MG63 (cell line): ENCODE results near the gene OR10G6. TPM values are rescaled to one million over a fixed set of nuclear protein-coding genes. Genes with fewer than 3 reads are reported as not detected.

Experiments used
- total RNA-seq: library from RNA; depleted of rRNA; stranded (reverse); fragments of >200 nt; shearing (Covaris generic); gene quantifications from 2 replicates; pipeline ENCODE4 v1.2.3, GENCODE V29; 2014; ENCODE audit warnings: low replicate concordance; rRNA removed

Gene OR10G6
- total RNA-seq, 1 experiment from 2014 or later = not detected

Other genes starting within 250 kb of the OR10G6 start
- gene OR6X1, start 240.6 kb downstream of the OR10G6 start, total RNA-seq = not detected in 2 replicates
- gene OR6M1, start 188.8 kb downstream of the OR10G6 start, total RNA-seq = not detected in 2 replicates
- gene TMEM225, start 109.5 kb downstream of the OR10G6 start, total RNA-seq = not detected in 2 replicates
- not detected in 2 replicates for gene OR8D4, start 93.0 kb downstream of the OR10G6 start, total RNA-seq
- not detected in 2 replicates for gene OR4D5, start 55.5 kb downstream of the OR10G6 start, total RNA-seq
- not detected in 2 replicates for gene OR6T1, start 51.3 kb downstream of the OR10G6 start, total RNA-seq
- gene OR10S1, start 17.4 kb downstream of the OR10G6 start, total RNA-seq = not detected in 2 replicates
- gene OR10G4, start 17.8 kb upstream of the OR10G6 start, total RNA-seq = not detected in 2 replicates
- gene OR10G9, start 27.9 kb upstream of the OR10G6 start, total RNA-seq = not detected in 2 replicates
- gene OR10G8, start 31.6 kb upstream of the OR10G6 start, total RNA-seq = not detected in 2 replicates
- not detected in 2 replicates for gene OR10G7, start 46.2 kb upstream of the OR10G6 start, total RNA-seq
- 0.59 and 0.95 TPM in 2 replicates for gene VWA5A, start 120.3 kb upstream of the OR10G6 start, total RNA-seq
- gene OR10D3, start 188.2 kb upstream of the OR10G6 start, total RNA-seq = not detected in 2 replicates
- not detected in 2 replicates for gene OR8G1, start 245.9 kb upstream of the OR10G6 start, total RNA-seq